NCI-H2227 (cell line): ENCODE data around the gene TCERG1.

Experiments used
- DNase-seq: peaks from one replicate; lab custom pipeline; 2025; ENCODE audit not compliant: unreplicated experiment; lab: John Stamatoyannopoulos, UW

Gene TCERG1

DNA sequence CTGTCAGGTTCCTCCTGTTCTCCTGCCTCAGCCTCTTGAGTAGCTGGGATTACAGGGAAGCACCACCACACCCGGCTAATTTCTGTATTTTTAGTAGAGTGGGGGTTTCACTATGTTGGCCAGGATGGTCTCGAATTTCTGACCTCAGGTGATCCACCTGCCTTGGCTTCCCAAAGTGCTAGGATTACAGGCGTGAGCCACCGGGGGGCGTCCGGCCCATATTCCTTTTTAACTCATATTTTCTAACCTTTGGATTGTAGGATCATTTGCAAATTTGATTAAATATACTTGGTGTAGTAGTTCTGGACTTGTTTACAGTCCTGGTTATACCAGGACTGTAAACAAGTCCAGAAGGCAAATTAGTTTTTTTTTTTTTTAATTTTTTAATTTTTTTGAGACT, 4.3 kb downstream of the TCERG1 start:
- DNase-seq, result no peak

DNA sequence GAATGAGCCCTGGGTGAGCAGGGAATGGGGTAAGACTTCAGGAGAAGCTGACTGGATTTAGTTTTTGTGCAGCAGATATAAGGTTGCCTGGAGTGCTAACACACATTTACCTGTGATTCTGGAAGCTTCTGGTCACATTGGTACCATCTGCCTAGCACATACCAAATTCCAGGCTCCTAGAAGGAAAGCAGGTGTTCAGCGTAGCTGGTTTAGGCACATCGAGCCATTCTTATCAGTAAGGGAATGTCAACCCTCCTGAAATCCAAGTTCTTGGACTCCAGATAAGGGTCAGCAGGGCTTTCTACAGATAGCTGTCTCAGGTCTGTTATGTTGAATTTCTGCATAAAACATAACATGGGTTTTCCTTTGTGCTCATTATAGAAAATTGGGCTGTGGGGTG, 10.3 kb downstream of the TCERG1 start:
- DNase-seq, result no peak

DNA sequence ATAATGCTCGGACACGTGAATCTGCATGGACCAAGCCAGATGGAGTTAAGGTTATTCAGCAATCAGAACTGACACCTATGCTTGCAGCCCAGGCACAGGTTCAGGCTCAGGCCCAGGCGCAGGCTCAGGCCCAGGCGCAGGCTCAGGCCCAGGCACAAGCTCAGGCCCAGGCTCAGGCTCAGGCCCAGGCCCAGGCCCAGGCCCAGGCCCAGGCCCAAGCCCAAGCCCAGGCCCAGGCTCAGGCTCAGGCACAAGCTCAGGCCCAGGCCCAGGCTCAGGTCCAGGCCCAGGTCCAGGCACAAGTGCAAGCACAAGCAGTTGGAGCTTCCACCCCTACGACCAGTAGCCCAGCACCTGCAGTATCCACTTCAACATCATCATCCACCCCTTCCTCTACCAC, 11.8 kb downstream of the TCERG1 start:
- DNase-seq, result no peak

DNA sequence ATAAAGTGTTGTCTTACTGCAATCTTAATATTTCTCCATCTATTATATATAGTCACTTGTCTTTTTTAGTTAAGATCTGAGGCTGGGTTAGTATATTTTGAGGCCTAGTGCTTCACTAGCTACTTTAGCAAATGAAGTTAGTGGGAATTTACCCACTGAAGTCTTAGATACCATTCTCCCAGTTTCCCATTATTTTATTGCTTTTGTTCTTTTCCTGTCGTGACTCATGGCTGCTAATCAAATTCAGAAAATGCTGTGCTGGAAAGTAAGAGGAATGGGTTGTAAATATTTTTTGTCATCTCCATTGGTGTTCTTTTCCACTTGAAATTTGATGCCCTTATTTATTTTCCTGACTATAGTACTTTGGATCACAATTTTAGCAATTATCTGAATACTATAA, 14.2 kb downstream of the TCERG1 start:
- no peak for DNase-seq

DNA sequence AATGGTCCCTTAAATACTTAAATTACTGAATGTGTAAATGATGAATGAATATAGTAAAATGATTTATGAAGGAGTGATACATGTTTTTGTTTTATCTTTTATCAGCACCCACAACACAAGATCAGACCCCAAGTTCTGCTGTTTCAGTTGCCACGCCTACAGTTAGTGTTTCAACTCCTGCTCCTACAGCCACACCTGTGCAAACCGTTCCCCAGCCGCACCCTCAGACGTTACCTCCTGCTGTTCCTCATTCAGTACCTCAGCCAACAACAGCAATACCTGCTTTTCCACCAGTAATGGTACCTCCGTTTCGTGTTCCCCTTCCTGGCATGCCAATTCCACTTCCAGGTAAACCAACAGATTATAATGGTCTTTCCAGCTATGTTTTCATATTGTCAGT, 16.3 kb downstream of the TCERG1 start:
- DNase-seq, result no peak

DNA sequence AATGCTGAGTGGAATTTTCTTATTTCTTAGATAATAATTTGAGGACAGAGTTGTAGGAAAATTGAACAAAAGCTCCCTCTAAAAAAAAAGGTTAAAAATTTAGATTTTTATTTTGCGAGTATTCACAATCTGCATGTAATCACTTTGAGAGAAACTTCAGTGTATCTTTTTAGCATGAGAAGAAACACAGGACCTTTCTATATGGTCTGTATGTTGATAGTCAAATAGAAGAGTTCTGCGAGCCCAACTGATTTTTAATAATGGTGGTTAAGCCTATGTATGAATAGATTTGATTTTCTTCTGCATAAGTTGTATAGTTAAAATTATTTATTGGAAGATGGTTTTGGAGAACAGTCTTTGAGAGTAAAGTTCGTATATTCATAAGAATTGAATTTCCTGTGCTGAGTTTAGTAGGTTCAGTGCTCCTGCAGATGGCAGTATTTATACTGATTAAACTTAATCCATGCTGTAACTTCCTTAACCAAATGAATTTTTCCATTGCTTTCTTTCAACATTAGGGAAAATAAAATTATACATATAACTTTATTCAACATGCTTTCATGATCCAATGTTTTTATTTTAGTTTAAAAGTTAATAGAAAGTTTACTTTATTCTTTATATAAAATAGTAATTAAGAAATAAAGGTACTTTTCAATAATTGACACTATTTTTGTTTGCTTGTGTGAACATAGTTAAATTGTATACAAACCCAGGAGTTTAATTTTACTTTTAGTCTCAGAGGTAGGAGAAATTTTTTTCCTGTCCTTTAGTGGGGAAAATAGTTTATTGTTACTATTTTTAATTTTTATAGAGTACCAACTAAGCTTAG, 19.6 kb downstream of the TCERG1 start:
- no peak for DNase-seq

DNA sequence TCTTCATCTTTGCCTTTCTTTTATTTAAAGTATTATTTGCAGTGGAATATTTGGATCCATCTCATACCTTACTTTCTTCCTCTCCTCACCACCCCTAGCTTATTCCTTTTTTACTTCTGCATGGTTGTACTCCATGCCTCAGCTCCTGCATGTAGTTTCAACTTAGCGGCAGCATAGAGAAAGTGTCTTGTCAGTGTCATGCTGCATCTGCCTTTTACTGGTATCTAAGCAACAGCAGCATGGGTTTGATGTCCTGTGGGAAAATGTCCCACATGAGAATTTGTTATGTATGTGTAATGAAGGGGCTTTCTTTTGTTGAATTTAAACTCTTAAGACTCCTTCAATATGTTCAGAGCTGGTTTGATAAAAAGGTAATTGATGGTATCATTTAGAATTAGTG, 20.6 kb downstream of the TCERG1 start:
- no peak for DNase-seq

DNA sequence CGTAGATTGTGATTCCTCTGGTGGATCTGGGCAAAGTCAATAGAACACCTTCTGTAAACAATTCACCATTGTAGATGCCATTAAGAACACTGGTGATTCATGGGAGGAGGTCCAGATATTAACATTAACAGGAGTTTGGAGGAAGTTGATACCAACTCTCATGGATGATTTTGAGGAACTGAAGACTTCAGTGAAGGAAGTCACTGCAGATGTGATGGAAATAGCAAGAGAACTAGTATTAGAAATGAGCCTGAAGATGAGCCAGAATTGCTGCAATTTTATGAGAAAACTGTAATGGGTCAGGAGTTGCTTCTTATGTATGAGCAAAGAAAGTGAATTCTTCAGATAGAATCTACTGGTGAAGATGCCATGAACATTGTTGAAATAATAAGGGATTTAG, 26.9 kb downstream of the TCERG1 start:
- no peak for DNase-seq

DNA sequence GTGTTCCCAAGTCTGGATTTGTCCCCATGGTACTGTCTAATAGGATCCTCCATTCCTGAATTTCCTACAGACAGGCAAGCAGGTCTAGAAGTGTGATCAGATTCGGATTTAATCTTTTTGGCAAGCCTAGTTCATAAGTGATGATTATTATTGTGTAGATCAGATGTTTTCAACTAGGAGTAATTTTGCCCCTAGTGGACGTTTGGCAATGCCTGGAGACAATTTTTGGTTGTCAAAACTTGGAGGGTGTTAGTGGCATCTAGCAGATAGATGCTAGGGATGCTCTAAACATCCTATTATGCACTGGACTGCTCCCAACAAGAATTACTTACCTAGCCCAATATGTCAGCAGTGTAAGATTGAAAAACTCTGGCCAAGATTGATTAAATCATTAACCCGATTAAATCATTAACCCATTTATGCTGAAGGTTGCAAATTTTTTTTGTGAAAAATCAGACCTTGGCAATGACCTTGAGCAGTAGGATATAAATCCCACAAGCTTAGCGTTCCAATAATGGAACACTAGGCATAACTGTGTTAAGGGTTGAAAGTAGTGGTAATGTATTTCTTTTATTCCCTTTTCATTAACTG, 28.2 kb downstream of the TCERG1 start:
- no peak for DNase-seq

DNA sequence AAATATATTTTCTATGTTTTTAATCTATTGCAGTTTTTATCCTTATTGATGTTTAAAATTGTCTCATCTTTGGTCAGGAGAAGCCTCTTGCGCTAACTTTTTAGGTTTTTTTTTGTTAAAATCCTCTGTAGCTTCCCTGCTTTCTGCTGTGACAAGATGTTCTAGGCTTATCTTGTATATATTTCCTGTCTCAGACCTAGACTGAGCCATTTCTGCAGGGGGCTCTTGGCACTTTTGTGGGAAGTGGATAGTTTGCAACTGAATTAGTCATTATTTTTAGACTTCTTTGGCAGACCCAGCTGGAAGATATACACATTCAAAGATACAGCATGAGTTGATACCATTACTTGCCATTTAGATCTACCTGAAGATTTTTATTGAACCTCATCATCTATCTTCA, 28.8 kb downstream of the TCERG1 start:
- DNase-seq, result no peak

DNA sequence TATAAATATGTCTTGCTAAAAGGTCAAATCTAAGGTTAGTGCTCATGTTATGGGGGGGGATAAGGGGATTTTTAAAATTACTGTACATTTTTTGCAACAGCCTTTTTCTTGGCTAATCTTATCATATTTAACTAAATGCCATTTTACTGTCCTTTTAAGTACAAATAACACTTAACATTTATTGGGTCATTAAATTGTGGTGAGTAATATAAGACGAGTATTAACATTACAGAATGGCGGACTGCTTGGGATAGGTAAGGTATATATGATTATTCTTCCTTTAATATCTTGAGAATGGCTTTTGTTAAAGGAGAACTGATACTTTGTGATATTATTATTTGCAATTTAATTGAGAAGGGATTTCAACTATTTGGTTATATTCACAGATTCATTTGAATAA, 35.6 kb downstream of the TCERG1 start:
- DNase-seq, result no peak

DNA sequence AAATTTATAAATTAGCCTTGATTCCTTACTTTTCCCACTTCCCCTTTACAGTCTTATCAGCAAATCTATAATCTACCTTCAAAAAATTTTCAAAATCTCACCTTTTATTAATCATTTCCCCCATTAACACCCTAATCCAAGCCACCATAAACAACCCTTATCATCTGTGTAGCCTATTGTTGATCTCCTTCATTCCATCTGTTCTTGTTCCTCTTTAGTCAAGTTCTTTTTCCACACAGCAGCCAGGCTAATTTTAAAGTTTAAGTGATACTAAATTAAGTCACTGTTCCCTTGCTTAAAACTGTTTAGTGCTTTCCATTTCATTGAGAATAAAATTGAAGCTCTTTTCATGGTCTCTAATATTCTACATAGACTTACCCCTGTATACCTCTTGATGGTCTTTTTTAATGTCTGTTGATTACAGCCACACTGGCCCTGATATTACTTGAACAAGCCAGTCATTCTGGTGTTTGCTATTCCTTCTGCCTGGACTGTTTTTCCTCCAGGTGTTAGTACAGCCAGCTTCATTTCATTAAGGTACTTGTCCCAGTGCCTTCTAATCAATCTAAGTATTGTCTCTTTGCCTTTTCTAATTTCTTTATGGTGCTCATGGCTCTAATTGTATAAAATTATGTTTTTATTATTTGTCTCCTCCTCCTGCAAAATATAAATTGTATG, 37.7 kb downstream of the TCERG1 start:
- DNase-seq, result no peak

DNA sequence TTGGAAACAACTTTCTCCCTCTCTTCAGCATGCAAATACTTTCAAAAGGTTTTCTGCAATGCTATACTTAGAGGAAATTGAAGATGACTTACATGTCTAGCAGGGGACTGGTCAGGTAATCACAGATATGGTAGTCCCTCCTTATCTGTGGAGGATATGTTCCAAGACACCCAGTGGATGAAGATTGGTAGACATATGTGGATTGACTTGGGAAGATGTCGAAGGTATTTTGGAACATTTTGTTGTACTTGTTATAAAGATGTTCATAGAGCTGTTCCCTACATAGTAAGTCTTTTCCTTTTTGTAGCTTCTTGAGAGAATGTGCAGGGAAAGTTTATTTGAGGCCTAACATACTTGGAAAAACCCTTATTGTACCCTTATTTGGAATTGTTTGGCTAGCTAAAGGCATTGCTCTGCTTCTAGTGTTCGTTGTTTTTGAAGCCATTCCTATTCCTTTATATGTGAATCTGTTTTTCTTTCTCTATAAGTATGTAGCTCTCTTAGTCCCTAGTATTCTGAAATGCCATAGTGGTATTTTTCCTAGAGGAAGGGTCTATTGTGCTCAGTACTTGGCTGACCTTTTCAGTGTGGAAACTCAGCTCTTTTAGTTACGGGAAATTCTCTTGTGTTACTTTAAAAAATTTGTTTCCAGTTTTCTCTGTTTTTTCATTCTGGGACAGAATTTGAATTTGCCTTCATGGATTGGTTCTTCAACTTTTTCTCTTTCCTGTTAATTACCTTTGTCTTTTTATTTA, 43.1 kb downstream of the TCERG1 start:
- DNase-seq, result no peak

DNA sequence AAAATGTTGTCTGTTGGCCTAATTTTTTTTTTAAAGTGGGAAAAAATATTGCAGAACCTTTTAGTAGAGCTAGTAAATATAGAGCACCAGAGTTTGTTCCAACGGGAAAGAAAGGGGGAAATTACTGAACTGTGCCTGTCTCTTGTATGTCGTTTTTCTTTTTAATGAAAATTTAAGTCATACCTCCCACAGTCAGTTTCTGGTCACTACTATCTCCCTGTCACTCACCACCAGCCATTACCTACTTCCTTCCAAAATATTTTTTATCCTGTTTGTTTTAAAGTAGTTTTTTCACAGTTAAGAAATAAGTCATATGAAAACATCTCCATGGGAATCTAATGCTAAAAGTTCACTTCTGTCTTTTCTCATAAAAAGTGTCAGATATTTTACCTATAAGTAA, 47.5 kb downstream of the TCERG1 start:
- DNase-seq, result no peak

DNA sequence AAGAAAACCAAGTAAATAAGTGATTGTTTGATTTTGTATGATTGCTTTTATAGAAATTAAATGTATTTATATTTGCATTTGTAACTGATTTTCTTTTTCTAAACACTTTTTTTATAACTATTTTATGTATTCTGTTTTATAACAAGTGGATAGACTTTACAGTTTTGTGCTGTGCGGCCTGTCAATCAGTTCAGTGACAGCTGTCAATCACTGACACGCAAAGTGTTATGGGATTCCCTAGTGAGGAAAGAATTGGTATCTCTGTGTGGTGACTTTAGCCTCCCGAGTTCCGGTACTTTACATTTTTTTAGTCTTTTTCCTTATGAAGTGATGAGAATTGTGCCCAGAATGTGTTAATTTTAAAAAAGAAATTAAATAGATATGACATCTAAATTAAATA, 52.5 kb downstream of the TCERG1 start:
- DNase-seq, result no peak

DNA sequence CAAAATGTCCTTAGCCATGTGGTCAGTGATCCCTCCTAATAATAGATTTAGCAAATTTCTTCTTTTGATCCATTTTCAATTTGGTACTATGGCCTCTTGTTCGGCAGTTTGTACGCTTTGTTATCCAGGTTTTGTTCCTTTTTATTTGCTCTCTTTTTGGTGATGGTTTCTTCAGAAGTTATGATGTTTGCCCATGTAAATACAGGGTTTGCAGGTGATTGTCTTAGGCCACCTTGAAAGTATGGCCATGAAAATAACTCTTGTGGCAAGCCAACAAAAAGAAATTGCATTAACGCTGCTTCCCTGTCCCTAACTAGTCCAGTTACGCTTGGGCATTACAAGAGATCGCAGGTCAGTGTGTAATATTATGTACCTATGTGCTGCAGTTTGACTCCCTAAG, 60.3 kb downstream of the TCERG1 start:
- no peak for DNase-seq

DNA sequence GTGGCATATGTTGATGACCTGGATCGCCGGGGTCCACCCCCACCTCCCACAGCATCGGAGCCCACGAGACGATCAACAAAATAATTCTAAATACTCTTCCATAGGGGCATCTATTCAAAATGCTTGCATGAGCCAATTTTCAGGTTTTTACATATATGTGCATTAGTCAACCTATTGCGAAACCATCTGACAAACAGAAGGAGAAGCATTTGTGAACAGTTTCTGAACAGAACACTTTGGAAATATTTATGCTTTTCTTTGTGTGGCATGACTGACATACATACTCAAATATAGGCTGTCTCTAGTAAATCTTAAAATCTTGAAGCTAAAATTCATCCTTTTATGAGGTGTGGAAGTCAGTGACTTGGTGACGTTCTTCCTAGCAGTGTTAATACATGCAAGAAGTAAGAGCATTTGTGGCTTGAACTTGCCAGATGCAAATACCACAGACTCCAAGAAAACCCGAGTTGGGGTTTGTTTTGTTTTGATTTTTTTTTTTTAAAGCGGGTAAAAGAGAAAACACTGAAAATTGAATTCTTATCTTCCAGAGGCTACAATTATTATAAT, 63.5 kb downstream of the TCERG1 start:
- DNase-seq, result no peak

DNA sequence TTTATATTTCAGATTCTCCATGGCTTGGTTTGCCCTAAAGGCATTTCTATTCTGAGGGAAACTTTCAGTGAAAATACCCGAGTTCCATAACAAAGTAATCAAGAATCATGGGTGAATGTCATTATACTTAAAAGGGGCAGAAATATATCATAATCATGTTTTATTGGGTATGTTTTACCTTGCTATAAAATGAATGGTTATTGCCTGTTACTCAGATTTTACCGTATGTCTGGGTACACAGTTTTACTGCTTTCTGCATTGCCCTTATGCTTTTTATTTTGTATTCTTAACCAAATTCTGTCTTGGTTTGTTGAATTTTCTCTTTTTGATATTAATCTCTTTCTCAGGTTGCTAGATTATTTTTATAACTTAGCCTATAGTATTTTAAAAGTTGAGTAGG, 66.3 kb downstream of the TCERG1 start:
- no peak for DNase-seq

DNA sequence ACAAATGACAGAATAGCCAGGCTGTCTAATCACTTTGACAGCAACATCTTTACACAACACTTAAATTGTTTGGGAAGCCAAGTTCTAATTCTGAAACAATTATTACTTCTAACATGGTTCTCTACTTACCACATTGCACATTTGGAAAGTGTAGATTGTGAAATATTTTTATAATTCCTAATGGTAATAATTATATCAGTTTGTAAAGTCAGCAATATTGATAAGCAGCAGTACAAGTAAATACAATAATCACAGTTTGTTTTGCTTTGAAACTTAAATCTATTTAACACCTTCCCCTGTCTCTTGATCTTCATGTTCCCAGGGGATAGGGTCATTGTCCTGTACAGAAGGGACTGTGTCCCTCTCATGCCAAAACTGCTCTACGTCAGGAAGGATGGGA, 67.4 kb downstream of the TCERG1 start:
- no peak for DNase-seq

DNA sequence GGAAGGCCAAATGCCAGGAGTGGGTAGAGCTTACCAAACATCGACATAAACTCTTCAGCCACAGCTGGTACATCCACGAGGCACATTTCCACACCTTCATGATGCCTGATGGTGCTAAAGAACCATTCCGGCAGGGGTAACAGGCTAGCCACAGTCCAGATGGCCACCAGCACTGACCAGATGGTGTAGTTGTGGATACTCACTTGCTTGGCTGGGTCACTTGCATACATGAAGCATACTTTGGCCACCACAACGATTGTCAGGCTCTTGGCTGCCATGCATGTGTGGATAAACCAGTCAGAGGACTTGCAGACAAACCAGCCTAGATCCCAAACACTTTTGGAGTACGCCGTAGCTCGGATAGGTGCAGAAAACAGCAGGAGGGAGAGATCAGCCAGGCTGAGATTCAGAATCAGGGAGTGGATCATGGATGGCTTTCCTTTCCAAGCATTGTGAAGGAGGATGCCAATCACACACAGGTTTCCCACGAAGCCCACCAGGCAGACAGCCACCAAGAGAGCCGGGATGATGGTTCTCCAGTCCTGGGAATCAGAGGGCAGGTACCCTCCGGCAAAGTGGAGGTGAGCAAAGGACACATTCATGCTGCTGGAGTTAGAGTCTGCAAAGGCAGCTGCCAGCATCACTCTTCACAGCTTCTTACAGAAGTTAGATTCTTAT, 68.5 kb downstream of the TCERG1 start:
- DNase-seq, result no peak

DNA sequence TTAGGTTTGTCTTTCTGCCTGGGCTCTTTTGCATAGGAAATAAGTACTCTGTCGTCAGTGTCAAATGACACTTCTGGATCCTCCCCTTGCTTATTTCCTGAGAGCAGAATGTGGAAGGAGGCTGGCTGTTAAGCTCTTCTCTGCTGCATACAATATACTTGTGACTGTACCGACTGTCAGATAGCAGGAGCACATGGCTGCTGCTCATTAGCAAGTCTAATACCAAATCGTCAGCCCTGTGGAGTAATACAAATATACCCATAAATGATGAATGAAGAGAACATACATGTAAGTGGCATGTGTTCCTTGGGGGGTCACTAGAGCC, 69.0 kb downstream of the TCERG1 start, which contains the start of gene GPR151:
TSS of gene GPR151 (minus strand) at position 40 of the 325 bp plus-strand sequence. CDS start 77 bp downstream, outside the sequence.
- no peak for DNase-seq
